Adrenal gland (tissue), 5 donors: ENCODE measurements around the gene LRP8.

Source experiments
- POLR2A ChIP-seq, 2 donors: fragments of 450-650 bp; IDR thresholded peaks; one replicate each; pipeline ENCODE4 v1.6.1; 2017; ENCODE audit warnings: antibody characterized with exemption in 2 of 2, mild to moderate bottlenecking in 2 of 2, moderate library complexity in 1 of 2
- TF ChIP-seq, protein P1 (sequence below), 6 experiments: fragments of 450-650 bp in 4 of 6; fragments of 200-600 bp in 2 of 6; sonication (generic) in 1 of 6; IDR thresholded peaks; 1 replicate in 5 of 6; 2 replicates in 1 of 6; pipeline versions ENCODE4 v1.5.1 to v1.8.0; 2016 to 2021; ENCODE audit warnings: antibody characterized with exemption in 6 of 6, mild to moderate bottlenecking in 2 of 6, moderate library complexity in 1 of 6
- donor health status: DM: no; HTN: no; CAD: no.

DNA sequence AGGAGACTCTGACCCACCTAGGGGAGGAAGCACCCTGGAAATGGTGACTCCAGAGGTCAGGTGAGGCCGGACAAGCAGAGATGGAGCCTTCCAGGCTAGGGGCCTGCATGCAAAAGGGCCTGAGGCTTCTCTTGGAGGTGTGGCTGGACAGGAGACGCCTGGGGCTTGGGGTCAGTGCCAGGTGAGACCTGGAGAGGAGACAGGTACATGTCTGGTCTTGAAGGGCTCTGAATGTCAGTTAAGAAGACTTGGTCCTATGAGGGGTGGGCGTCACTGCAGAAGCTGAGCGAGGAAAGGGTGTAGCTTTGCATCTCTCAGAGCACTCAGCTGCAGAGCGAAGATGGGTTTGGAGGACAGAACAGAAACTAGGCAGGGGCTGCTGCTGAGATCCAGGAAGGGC, 14.3 kb downstream of the LRP8 start:
- TF ChIP-seq, protein P1, sequence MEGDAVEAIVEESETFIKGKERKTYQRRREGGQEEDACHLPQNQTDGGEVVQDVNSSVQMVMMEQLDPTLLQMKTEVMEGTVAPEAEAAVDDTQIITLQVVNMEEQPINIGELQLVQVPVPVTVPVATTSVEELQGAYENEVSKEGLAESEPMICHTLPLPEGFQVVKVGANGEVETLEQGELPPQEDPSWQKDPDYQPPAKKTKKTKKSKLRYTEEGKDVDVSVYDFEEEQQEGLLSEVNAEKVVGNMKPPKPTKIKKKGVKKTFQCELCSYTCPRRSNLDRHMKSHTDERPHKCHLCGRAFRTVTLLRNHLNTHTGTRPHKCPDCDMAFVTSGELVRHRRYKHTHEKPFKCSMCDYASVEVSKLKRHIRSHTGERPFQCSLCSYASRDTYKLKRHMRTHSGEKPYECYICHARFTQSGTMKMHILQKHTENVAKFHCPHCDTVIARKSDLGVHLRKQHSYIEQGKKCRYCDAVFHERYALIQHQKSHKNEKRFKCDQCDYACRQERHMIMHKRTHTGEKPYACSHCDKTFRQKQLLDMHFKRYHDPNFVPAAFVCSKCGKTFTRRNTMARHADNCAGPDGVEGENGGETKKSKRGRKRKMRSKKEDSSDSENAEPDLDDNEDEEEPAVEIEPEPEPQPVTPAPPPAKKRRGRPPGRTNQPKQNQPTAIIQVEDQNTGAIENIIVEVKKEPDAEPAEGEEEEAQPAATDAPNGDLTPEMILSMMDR (IDR thresholded peaks at IDR 0.05): no peak
- TF ChIP-seq POLR2A (IDR thresholded peaks at IDR 0.05): no peak
